Measurements from ENCODE around the gene IL1RL2.

The IL1RL2 gene

DNA sequence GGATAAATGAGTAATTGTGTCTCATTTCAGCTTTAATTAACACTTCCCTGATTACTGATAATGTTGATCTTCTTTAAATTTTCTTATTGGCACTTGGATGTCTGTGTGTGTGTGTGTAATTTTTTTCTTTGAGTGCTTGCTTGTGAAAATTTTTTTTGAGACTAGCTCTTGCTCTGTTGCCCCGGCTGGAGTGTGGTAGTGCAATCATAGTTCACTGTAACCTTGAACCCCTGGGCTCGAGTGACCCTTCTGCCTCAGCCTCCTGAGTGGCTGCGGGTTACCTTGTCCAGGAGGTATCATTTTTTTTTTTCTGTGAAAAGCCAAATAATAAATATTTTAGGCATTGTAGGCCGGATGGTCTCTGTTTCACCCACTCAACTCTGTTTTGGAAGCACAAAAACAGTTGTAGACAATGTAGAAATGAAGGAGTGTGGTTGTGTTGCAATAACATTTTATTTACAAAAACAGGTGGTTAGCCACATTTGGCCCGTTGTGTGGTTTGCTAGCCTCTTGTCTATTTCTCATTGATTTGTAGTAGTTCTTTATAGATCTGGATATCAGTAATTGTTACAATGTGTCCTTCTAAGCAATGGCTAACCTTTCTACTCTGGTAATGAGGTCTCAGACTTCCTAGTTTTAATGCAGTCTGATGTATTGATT, 7.9 kb downstream of the IL1RL2 start:
- no peak for DNase-seq (ENCODE audit: low spot score)

DNA sequence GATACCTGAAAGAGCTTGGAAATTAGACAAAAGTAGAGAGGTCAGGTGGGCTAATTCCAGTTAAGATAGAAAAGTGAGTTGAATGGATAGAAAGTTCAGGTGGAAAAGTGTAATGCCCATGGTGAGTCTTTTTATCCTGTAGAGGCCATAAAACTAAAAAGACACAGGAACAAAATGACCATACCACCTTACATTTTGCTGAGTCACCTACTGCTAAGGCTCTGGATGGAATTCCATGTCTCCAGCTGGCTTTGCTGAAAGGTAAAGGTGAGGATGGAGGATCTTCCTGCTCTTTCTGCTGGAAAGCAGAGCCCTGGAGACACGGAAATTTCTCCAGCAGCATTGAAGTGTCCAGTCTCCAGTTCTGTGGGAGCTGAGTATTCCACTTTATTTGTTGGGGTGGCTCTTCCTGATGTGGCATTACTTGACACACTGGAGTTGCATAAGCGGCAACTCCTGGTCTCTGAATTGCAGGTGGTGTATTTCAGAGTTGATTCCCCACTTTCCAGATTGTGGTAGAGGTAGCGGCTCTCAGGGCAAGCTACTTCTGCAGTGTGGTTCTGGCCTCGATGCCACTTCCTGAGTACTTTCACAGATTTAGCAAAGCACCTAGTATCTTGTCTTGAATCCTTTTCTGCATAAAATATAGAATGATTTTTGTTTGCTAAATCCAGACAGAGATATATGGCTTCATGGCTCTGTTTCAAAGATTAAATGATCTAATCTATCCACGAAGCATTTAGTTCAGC, 10.7 kb downstream of the IL1RL2 start:
- DNase-seq (ENCODE audit: low spot score), result no peak

DNA sequence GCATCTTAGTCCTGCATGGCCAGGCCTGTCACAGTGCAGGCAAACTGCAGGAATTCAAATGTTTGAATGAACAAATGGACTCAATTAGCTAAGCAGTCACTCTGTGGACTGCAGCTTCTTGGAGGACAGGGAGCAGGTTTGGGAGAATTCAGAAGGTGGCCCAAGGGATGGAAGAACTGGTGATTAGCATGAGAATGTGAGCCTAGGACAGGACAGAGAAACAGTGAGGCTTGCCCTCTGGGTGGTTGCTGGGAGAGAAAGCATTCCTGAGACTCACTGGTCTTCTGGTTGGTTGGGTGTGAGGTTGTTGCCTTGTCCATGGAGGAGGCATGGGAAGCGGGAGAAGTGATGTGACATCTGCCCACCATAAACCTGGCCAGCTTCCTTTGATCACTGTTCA, 13.7 kb downstream of the IL1RL2 start:
- no peak for DNase-seq (ENCODE audit: low spot score)

DNA sequence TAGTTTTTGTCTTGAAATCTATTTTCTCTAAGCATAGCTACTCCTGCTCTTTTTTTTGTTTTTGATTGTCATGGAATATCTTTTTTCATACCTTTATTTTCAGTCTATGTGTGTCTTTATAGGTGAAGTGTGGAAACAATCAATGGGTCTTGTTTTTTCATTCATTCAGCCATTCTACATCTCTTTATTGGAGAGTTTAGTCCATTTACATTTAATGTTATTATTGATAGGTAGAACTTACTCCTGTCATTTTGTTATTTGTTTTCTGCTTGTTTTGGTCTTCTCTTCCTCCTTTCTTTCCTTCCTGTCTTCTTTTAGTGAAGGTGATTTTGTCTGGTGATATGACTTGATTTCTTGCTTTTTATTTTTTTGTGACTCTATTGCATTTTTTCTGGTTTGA, 17.8 kb downstream of the IL1RL2 start:
- no peak for DNase-seq (ENCODE audit: low spot score)

DNA sequence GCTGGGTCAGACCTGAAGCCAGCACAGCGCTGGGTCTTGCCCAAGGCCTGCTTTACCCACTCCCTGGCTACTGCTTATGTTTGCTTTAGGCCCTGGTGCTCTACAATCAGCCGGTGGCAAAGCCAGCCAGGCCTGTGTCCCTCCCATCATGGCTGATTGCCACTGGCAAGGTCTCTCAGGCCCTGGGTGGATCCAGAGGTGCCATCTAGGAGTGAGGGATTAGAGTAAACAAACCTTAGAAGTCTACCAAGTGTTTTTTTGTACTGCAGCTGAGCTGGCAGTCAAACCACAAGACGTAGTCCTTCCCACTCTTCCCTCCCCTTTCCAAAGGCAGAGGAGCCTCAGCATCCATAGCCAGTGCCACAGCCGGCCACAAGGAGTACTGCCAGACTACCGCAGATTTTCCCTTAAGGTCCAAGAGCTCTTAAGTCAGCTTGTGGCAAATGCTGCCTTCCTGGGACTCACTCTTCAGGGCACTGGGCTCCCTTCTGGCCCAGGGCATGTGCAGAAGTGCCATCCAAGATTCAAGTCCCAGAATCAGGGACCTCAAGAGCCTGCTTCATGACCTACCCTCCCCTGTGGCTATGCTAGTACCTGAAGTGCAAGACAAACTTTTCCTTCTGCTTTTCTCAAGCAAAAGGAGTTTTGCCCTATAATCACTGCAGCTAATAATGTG, 20.0 kb downstream of the IL1RL2 start:
- DNase-seq (ENCODE audit: low spot score), result no peak

DNA sequence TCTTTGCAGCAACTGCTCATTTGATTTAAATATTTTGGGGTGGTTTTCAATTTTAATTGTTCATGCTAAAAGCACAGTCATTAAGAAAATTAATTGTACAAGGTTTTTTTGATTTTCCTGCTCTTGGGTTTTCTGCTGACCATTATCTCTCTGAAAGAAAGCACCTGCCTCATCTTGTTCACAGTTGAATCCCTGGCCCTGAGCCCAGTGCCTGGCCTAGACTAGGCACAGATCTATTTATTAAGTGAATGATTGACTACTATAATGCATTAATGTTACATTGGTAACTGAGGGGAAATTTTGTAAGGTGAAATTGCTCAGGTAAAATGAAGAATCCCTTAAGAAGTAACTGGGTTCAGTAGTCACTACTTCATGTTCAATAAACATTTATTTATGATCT, 22.0 kb downstream of the IL1RL2 start:
- DNase-seq (ENCODE audit: low spot score), result no peak

DNA sequence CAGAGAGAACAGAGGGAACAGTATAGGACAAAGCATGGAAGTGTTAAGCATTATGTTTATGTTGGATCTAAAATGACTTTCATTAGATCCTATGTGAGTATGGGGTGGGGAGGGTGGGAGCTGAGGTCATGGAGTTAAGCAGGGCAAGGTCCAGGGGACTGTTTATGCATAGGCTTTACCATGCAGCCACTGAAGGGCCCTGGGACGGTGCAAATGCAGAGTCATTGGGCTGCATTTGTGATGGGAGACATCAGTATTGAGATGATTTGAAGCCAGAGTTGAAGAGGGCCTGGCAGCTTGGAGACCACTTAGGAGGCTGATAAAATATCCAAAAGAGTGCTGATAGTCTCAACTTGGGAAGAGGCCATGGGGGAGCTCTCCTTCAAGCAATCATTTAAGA, 22.7 kb downstream of the IL1RL2 start:
- DNase-seq (ENCODE audit: low spot score), result no peak

DNA sequence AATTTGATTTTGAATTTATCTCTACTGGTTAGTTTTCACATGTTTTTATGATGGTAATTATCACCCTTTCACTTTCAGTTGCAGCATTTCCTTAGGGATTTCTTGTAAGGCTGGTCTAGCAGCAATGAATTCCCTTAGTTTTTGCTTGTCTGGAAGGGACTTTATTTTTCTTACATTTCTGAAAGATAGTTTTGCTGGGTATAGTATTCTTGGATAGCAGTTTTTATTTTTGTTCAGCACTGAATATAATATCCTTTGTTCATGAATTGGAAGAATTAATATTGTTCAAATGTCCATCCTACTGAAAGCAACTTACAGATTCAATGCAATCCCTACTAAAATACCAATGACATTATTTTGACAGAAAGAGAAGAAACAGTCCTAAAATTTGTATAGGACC, 30.2 kb downstream of the IL1RL2 start:
- no peak for DNase-seq (ENCODE audit: low spot score)

DNA sequence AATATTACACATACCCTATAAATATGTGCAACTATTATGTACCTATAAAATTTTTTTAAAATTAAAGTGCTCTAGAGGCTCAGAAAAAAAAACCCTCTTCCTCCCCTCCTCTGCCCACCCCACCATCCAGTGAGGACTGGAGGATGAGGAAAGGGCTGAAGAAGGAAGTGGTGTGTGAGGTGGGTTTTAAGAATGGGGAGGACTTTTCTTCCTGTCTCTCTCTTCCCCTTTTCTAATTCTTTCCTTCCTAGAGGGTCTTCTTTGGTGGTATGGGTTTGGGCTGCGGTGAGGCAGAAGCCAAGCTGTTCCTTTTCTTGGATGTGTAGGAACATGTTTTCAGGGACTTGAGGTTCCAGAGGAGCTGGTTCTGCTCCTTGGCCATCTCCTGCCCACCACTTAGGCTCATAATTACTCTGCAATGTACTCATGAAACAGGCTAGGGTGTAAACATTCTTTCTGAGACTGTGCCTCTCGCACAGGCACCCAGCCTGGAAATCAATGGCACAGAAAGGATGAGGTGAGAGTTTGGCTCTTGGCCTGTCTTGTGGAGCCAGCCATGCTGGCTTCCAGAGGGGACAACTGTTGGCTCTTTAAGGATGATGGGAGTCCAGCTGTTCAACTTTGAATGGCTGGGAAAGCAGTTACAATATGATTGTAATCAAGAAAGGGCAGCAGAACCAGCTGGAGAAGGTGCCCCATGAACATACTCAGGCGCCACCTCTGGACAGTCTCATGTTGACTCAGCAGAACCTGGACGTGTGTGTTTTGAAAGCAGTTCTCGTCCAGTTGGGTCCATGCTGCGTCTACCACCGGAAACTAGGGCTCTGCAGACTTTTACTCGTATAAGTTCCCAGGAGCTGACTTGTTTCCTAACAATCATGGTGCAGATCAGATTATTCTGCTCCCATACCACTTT, 38.3 kb downstream of the IL1RL2 start:
- DNase-seq (ENCODE audit: low spot score), result no peak

DNA sequence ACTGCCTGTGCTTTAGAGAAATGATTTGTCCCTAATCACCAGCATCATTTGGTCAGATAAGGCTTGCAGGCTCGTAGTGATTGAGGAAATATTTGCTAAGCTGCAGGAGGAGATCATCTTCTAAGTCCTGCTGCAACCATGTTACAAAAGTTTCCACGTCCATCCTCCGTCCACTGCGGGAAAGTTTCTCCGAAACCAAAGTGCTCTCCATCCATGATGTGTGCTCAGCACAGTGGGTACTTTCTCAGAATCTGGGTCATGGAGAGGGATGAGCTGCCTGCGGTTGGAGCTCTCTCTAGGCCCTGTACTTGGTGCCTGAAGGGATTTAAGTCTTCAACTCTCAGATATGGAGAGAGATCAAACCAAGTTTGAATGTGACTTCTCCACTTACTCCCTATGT, 39.3 kb downstream of the IL1RL2 start:
- DNase-seq (ENCODE audit: low spot score), result no peak

DNA sequence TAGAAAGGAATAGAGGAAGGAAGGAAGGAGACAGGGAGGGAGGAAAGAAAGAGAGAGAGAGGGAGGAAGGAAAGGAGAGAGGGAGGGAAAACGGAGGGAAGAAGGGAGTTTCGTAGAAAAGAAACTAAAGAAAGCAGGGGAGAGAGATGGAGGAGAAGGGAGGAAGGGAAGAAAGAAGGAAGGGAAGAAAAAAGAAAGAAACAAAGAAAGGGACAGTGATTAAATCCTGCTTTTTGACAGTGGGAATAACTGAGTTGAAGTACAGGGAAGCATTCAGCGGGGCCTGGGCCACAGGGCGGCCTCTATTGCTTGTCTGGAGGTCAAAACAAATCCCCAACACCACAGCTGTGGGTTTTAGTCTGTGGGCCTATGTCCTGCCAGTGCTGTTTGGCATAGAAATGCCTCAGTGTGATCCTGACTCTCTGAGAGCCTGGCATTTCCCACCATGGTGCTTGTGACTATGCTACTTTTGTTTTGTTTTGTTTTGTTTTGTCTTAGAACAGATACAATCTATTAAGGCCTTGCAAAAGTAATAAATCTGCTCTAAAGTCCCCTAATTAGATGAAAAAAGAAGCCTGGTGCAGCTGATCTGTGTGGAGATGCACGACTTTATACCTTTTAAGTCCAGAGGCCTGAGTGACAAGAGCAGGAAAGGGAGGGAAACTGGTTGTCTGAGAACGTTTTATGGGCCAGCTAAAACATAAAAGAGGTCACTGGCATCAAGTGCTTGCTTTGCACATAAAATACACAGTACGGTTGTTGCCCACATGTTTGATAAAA, 40.0 kb downstream of the IL1RL2 start:
- no peak for DNase-seq (ENCODE audit: low spot score)

DNA sequence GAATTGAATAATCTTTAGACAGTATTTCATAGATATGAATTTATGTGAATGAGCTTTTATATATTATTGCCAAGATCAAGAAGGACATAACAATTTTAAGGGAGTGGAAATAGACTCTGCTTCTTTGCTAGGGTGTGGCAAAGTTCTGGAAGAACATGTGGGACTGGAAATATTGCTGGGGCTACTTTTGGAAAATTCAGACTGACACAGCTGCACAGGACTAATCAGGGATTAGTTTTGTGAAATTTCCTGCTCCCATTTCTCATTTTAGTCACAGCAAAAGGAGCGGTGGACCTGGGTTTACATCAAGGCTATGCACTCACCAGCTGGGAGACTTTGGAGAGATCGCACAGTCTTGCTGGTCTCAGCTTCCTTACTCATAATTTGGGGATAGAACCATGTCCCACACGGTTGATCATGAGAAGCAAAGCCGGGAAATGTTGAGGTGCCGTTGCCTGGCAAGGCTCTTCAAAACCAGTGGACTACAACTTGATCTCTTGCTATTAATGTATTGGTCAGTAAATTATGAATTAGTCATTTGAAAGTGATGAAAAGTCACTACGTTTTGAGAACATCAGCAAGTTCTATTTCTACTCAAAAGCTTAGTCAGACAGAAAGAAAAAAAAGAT, 42.4 kb downstream of the IL1RL2 start:
- DNase-seq (ENCODE audit: low spot score), result no peak

DNA sequence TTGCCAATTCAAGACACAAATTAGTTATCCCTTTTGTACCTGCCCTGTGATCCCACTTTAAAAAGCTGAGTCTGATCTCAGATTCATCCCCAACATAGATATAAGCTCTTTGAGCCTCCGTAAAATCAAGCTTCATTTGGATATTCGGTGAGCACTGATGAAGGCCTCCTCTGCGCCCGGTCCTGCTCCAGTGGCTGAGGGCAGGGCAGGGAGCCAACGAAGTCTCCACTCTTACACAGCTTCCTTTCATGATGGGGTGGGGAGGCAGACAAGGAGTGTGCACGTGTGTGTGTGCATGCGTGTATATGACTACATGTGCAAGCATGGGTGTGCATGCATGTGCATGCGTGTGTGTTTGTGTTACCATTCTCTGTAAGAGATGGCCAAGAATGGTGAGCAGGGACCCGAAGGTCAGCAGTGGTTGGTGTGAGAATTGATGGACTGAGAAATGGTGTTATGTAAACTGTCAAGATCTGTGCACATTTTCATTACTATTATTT, 43.6 kb downstream of the IL1RL2 start:
- no peak for DNase-seq (ENCODE audit: low spot score)

DNA sequence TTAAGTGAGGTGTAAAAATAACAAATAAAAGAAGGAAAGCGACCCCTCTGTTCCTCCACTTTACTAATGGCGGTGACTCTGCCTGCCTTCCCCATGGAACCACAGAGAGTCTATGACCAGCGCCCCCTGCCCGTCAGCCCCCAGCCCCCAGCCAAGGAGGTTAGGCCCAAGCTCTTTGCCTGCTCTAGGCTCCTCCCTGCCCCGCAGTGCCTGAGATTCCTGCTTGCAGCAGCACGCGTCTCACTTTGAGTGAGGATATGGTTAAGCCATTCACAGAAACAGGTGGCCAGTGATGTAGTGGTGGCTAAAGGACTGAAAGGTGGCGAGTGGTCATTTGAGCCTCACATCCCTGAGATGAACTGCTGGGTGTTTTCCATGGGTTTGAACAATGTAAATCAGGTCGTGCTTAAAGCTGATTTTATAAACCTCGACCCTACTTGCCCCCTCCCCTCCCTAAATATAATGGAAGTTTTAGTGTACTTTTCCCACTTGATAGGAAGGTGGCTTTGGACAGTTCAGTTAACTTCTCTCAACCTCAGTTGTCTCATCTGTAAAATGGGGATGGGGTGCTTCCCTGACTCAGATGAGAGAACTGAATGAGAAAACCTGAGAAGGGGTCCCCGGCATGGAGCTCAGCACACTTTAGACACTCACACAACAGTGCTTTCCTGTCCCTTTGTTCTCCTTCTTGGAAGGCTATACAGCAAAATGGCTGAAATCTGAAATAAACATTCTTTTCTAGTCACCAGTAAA, 46.5 kb downstream of the IL1RL2 start:
- no peak for DNase-seq (ENCODE audit: low spot score)

DNA sequence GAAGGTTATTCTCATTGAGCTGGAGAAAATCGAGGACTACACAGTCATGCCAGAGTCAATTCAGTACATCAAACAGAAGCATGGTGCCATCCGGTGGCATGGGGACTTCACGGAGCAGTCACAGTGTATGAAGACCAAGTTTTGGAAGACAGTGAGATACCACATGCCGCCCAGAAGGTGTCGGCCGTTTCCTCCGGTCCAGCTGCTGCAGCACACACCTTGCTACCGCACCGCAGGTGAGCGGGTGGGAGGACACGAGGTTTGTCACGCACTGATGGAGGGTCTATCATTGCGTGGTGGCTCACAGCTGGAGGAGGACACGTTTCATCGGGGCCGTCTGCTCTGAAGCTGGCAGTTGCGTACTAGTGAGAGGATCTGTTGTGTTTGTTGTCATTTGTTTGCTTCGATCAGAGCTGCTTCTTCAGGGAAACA, 48.2 kb downstream of the IL1RL2 start:
- DNase-seq (ENCODE audit: low spot score), result no peak

DNA sequence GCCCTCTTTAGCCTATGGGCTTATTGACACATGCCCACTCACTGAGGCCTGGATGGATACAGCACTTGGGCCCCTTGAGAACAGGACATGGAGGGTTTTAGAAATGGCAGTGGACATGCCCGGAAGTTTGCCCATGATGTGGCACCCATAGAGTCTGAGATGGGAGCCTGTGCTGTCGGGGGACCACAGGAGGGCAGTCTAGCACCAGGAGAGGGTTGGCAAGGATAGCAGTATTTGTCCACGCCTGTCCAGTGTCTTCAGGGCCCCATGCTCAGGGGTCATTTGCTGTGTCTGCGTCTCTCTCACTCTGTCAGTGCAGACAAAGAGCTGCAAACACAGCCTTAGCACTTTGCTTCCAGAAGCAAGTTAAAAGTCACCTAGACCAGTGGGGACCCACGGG, 48.7 kb downstream of the IL1RL2 start:
- DNase-seq (ENCODE audit: low spot score), result no peak

DNA sequence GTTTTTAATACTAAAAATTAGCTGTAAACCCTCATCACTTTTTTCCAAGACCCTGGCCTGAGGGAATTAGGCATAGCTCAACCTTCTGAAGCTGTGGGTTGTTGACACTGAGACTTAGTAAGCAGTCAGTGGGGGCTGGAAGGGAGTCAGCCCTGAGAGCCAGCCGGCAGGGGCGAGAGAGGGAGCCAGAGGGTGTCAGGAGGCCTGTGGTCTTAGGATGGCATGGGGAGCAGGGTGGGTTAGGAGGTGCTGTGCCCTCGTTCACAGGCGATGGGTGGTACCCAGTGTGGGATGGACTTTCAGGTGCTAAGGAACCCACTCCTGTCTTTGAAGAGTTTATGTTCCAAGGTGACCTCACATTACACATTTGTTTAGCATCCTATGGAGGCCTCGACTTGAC, 49.3 kb downstream of the IL1RL2 start:
- no peak for DNase-seq (ENCODE audit: low spot score)

DNA sequence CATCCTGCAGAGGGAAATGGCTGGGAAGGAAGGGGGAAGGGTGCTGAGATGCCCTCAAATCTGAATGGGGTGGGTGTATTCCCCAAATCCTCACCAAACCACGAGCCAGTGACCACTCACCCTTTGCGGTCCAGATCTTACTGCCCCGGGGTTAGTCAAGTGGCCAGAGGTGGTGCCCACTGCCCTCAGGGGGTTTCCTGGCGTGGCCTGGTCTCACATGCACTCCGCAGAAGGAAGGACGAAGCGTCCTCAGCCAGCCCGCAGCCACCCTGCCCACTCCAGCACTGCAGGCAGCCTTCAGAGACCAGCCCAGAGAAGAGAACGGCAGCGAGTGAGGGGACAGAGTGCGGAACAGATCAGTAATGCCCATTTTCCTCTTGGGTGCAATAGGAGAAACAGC, 50.4 kb downstream of the IL1RL2 start:
- DNase-seq (ENCODE audit: low spot score), result no peak

DNA sequence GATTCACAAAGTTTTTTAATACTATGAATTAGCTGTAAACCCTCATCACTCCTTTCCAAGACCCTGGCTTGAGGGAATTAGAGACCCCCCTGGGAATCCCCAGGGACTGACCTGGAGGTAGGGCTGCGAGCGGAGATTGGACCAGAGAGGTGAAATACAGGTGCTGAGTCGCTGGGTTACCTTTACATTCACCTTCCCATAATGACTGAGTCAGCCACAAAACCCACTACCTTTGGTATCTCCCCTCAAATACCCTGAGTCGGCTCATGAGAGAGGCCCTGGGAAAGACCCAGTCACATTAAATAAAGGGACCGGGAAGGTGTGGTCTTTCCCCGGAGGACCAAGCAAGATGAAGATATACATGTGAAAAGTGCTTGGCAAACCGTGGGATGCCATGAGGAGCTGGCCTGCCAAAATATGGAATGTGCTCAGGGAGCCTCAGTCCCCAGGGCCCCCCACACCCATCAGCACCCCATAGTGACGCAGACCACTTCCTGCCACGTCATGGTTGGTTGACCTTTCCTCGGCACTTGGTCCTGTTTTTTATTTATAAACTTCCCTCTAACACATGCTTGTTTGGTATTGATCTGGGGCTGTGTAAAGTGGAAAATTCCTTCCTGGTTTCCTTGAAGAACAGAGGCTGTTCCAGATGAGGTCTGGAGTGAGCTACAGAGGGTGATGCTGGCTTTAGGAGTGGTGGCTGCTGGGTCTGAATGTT, 51.4 kb downstream of the IL1RL2 start:
- DNase-seq (ENCODE audit: low spot score), result no peak
